Naive B cell (primary cell): ENCODE measurements around the gene PSMA5. TPM values are rescaled to one million over a fixed set of nuclear protein-coding genes. Genes with fewer than 3 reads are reported as not detected.
A peak's percentile ranks its signal among the peaks of the same experiment; 100 is the strongest.
"Not testable (repeated sequence)": the region's sequence is repeated elsewhere in the genome, so short reads cannot be mapped to it uniquely, and the experiment has no call there.

ENCODE experiments used
- ATAC-seq, 2 donors: fragments of 150-1000 bp; cut with Tn5 transposase; 2 replicates each; pipeline ENCODE4 v1.10.0; 2021; ENCODE audit warnings: low read depth in 2 of 2, mild to moderate bottlenecking in 2 of 2, moderate library complexity in 2 of 2
- DNase-seq: peaks from one replicate; pipeline ENCODE4 v3.0.0; 2022
- H3K27ac Mint-ChIP-seq, 6 donors: one replicate each; pipeline ENCODE4 v1.8.0; 2020 to 2022; ENCODE audit warnings: mild to moderate bottlenecking in 6 of 6, mixed read lengths in 6 of 6, moderate library complexity in 5 of 6, inconsistent platforms in 2 of 6
- H3K27me3 Mint-ChIP-seq, 3 donors: one replicate each; pipeline ENCODE4 v1.8.0; 2021 to 2022; ENCODE audit warnings: mixed read lengths in 3 of 3, mild to moderate bottlenecking in 1 of 3
- H3K36me3 Mint-ChIP-seq, 2 donors: one replicate each; pipeline ENCODE4 v1.8.0; 2020 to 2022; ENCODE audit warnings: mixed read lengths in 2 of 2, inconsistent platforms in 1 of 2, mild to moderate bottlenecking in 1 of 2
- H3K4me1 Mint-ChIP-seq, 3 donors: one replicate each; pipeline ENCODE4 v1.8.0; 2020 to 2022; ENCODE audit warnings: mixed read lengths in 3 of 3, inconsistent platforms in 1 of 3, mild to moderate bottlenecking in 1 of 3, moderate library complexity in 1 of 3
- H3K4me3 Mint-ChIP-seq, 8 donors: one replicate each; pipeline ENCODE4 v1.8.0; 2020 to 2022; ENCODE audit warnings: mild to moderate bottlenecking in 8 of 8, mixed read lengths in 8 of 8, moderate library complexity in 8 of 8, inconsistent platforms in 2 of 8
- H3K9me3 Mint-ChIP-seq, 7 donors: one replicate each; pipeline ENCODE4 v1.8.0; 2020 to 2022; ENCODE audit warnings: mixed read lengths in 7 of 7, mild to moderate bottlenecking in 5 of 7, inconsistent platforms in 2 of 7, moderate library complexity in 1 of 7
- polyA plus RNA-seq, 6 donors: library from polyadenylated mRNA; unstranded; fragments of 300-500 nt; fragmentation: Illumina TruSeq; gene quantifications; one replicate each; pipeline ENCODE4 v1.2.3, GENCODE V29; 2021; ENCODE audit warnings: low read depth in 6 of 6

Gene PSMA5
- polyA plus RNA-seq, 6 donors from 2014 or later, result 35.5 to 57.3 (median 51.0) TPM

DNA sequence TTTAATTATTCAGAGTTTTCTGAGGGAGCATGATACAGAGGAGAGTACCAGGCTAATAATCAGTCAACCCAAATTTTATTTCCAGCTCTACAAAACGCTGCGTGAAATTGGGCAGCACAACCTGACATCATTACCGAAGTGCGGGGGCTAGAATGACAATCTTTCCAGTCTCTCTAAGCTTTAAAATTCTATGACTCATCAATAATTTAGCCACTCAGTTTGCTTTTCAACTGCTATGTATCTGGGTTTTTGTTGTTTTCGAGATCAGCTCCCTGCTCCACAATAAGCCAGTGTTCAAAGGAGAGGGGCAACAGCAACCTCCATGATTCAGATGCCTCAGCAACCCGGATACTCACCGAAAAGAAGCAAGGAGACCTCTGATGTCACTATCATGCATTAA lies 42.4 kb downstream of the PSMA5 start:
- Mint-ChIP-seq H3K9me3 (peaks cover 0 to 1% (median 0%) of the 10 kb centered on the region in 7 donors), H3K4me1 (no peaks in the 10 kb centered on the region), H3K27me3 (peaks cover 26 to 37% (median 32%) of the 10 kb centered on the region in 3 donors), H3K27ac (no peak overlapping the region), H3K4me3 (no peak overlapping the region), H3K36me3 (no peaks in the 10 kb centered on the region)
- ATAC-seq (no peak), DNase-seq (no peak)

DNA sequence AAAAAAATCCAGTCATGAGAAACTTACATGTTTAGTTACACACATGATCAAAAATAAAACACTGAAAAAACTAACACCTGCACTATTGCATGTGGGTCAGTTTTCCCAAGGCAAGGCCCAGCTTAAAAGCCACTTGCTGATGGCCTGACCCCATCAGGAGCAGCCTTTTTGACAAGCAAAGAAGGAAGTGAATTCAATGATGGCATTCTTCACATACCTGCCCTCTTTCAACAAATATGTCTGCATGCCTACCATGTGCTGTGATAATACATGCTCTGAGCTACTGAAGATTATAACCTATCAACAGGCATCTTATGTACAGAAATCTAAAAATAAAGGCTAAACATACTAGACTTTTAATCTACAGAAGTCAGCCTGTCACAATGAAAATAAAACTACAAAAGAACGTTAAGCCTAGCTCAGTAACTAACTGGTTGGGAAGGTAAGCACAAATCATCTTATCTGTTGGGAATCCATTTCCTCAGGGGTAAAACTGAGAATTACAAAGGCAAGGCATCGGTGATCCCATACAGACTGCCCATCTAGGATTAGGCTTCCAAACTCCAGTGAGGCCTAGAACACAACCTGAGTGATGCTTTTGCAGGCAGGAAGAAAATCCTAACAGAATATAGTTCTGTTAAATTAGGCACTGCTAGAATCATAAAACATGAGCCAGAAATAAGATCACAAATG lies 43.0 kb downstream of the PSMA5 start:
- Mint-ChIP-seq H3K4me3 (no peak overlapping the region), H3K4me1 (no peaks in the 10 kb centered on the region), H3K27ac (no peak overlapping the region), H3K36me3 (no peaks in the 10 kb centered on the region), H3K9me3 (peaks cover 0 to 1% (median 0%) of the 10 kb centered on the region in 7 donors), H3K27me3 (peaks cover 22 to 33% (median 27%) of the 10 kb centered on the region in 3 donors)
- no peak for DNase-seq
- ATAC-seq, result no peak

DNA sequence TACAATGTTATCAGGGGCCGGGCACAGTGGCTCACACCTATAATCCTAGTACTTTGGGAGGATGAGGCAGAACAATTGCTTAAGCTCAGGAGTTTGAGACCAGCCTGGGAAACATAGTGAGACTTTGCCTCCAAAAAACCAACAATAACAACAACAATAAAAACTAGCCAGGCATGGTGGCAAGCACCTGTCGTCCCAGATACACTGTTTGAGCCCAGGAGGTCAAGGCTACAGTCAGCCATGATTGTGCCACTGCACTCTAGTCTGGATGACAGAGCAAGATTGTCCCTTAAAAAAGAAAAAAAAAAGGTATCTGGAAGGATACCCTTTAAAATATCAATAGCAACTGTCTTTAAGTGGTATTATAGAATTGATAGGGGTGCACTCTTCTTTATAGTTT lies 44.7 kb downstream of the PSMA5 start:
- no peak overlapping the region for H3K27ac Mint-ChIP-seq
- H3K9me3 Mint-ChIP-seq, result peaks cover 0 to 1% (median 0%) of the 10 kb centered on the region in 7 donors
- ATAC-seq (no peak), DNase-seq (no peak)
- H3K36me3 Mint-ChIP-seq, result no peaks in the 10 kb centered on the region
- no peak overlapping the region for H3K4me3 Mint-ChIP-seq
- H3K27me3 Mint-ChIP-seq, result peaks cover 19 to 22% (median 22%) of the 10 kb centered on the region in 3 donors
- no peaks in the 10 kb centered on the region for H3K4me1 Mint-ChIP-seq

DNA sequence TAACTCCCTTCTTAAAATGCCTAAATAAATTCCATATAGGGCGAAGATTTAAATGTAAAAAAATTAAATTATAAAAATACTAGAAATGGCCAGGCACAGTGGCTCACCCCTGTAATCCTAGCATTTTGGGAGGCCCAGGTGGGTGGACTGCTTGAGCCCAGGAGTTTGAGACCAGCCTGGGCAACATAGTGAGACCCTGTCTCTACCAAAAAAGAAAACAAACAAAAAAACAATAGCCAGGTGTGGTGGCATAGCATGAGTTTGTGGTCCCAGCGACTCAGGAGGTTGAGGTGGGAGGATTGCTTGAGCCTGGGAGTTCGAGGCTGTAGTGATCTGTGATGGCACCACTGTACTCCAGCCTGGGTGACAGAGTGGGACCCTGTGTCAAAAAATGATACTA lies 46.3 kb downstream of the PSMA5 start:
- Mint-ChIP-seq H3K27me3 (peaks cover 8 to 20% (median 10%) of the 10 kb centered on the region in 3 donors), H3K4me1 (no peaks in the 10 kb centered on the region), H3K27ac (no peak overlapping the region), H3K4me3 (no peak overlapping the region), H3K36me3 (no peaks in the 10 kb centered on the region), H3K9me3 (peaks cover 0 to 1% (median 0%) of the 10 kb centered on the region in 7 donors)
- DNase-seq (no peak), ATAC-seq (no peak)

DNA sequence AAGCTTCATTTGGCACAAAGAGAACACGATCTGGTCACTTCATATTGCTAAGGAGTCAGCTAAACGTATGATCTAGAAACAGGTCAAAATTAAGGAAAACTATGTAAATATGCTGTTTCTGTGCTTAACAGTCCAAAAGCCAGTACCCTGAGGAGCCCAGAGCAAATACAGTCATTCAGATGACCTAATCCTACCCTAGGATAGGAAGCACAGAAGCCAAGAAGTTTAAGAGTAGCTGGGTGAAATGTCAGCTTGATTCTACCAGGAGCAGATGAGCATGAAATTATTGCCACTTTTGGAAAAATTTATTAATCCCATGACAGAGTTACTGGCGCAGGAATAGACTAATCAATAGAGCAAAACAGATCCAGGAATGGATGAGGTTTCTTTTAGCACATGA lies 46.8 kb downstream of the PSMA5 start:
- no peak for DNase-seq
- Mint-ChIP-seq H3K4me1 (no peaks in the 10 kb centered on the region), H3K9me3 (peaks cover 0 to 4% (median under 1%) of the 10 kb centered on the region in 7 donors), H3K27me3 (peaks cover 3 to 15% (median 5%) of the 10 kb centered on the region in 3 donors), H3K27ac (no peak overlapping the region), H3K4me3 (no peak overlapping the region), H3K36me3 (no peaks in the 10 kb centered on the region)
- no peak for ATAC-seq

DNA sequence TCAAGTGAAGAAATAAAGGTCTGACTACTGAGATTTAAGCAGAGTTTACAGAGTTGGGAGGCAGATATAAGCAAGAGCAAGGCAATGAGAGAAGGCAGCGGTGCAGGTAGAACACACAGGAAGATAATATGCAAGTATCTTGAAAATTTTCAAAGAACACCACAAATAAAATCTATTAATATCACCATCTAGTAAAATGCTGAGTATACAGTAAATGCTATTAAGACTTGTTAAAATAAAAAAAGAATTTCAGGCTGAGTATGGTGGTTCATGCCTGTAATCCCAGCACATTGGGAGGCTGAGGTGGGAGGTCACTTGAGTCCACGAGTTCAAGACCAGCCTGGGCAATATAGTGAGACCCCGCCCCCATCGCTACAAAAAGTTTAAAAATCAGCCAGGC lies 48.5 kb downstream of the PSMA5 start:
- ATAC-seq (no peak), DNase-seq (no peak)
- Mint-ChIP-seq H3K4me1 (no peaks in the 10 kb centered on the region), H3K27me3 (peaks cover 0 to 11% (median 7%) of the 10 kb centered on the region in 3 donors), H3K4me3 (no peak overlapping the region), H3K9me3 (peaks cover 0 to 4% (median 0%) of the 10 kb centered on the region in 7 donors), H3K27ac (no peak overlapping the region), H3K36me3 (no peaks in the 10 kb centered on the region)

DNA sequence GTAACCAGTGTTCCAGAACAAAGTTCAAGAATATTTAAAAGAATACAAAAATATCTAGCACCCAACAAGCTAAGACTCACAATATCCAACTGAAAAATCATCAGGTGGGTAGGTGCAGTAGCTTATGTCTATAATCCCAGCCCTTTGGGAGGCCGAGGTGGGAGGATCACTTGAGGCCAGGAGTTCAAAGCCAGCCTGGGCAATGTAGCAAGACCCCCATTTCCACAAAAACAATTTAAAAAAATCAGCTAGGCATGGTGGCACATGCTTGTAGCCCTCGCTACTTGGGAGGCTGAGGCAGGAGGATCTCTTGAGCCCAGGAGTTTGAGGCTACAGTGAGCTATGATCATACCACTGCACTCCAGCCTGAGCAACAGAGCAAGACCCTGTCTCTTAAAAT lies 52.6 kb downstream of the PSMA5 start:
- not testable (repeated sequence) for H3K9me3 Mint-ChIP-seq, H3K36me3 Mint-ChIP-seq, H3K4me3 Mint-ChIP-seq, H3K27ac Mint-ChIP-seq, ATAC-seq, DNase-seq
- H3K4me1 Mint-ChIP-seq, result peaks cover 0 to 13% (median 2%) of the 10 kb centered on the region in 3 donors
- H3K27me3 Mint-ChIP-seq, result peaks cover 13 to 25% (median 22%) of the 10 kb centered on the region in 3 donors

DNA sequence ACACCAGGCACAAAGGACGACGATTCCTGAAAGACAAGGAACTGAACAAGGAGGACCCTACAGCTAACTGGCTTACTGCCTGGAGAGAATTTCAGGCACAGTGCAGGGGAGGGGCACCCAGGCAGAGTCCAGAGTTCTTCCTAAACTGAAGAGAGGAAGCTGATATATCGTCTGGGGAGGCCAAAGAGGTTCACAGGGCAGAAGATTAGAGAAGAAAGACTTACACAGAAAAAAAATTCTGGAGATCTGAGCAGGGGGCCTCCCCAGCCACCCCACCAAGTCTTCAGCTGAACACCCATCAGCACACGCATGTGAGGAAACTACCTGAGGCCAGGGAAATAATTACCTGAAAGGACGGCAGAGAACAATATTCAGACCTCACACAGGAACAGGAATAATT lies 53.1 kb downstream of the PSMA5 start:
- peaks cover 0 to 13% (median 2%) of the 10 kb centered on the region in 3 donors for H3K4me1 Mint-ChIP-seq
- H3K4me3 Mint-ChIP-seq, result no peak overlapping the region
- peaks cover 0 to 4% (median 0%) of the 10 kb centered on the region in 7 donors for H3K9me3 Mint-ChIP-seq

DNA sequence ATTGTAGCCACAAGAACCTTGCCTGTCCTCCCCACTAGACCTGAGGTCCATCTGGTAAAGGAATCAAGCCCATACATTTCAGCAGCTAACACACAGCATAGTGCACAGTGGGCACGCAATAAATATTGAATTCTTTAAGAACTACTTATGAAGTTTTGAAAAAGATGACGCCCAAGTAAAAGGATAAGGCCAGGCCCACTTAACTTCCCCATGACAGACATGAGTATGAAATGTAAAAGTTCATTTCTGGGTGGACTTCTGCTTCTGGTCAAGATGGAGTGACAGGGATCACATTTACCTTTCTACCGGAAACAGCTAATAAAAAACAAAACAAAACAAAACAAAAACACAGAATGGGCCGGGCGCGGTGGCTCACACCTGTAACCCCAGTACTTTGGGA lies 54.0 kb downstream of the PSMA5 start:
- ATAC-seq (no peak), DNase-seq (no peak)
- Mint-ChIP-seq H3K4me1 (peaks cover 0 to 13% (median 2%) of the 10 kb centered on the region in 3 donors), H3K36me3 (no peaks in the 10 kb centered on the region), H3K27ac (no peak overlapping the region), H3K9me3 (peaks cover 0 to 4% (median 0%) of the 10 kb centered on the region in 7 donors), H3K27me3 (peaks cover 17 to 25% (median 22%) of the 10 kb centered on the region in 3 donors), H3K4me3 (no peak overlapping the region)

More for the DNA sequence above, 53.1 kb downstream of the PSMA5 start:
- H3K36me3 Mint-ChIP-seq, result no peaks in the 10 kb centered on the region
- H3K27ac Mint-ChIP-seq, result no peak overlapping the region
- DNase-seq, result no peak
- H3K27me3 Mint-ChIP-seq, result peaks cover 13 to 25% (median 22%) of the 10 kb centered on the region in 3 donors
- ATAC-seq, result no peak

DNA sequence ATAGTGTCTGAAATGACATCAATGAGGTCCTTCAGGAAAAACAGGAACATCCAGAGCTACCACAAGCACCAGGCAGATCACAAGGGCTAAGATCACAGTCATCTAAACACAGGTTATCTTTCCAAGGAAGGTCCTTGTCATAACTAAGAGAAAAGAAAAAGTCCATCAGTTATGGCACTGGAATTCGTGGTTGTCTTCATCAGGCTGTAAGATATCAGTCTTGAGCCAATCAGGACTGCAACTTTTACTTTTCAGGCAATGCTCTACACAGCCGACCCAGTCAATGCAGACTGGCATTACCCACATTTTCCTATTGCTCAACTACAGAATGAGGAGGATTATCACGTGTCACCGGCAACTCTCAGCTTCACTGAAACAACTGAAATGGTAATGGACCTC lies 54.9 kb downstream of the PSMA5 start:
- Mint-ChIP-seq H3K36me3 (no peaks in the 10 kb centered on the region), H3K27me3 (peaks cover 17 to 33% (median 22%) of the 10 kb centered on the region in 3 donors), H3K9me3 (peaks cover 0 to 4% (median 0%) of the 10 kb centered on the region in 7 donors), H3K27ac (peak overlapping the region in 1 of 6 donors; percentile 31), H3K4me3 (no peak overlapping the region), H3K4me1 (peaks cover 0 to 13% (median 2%) of the 10 kb centered on the region in 3 donors)
- no peak for DNase-seq
- ATAC-seq, result no peak

DNA sequence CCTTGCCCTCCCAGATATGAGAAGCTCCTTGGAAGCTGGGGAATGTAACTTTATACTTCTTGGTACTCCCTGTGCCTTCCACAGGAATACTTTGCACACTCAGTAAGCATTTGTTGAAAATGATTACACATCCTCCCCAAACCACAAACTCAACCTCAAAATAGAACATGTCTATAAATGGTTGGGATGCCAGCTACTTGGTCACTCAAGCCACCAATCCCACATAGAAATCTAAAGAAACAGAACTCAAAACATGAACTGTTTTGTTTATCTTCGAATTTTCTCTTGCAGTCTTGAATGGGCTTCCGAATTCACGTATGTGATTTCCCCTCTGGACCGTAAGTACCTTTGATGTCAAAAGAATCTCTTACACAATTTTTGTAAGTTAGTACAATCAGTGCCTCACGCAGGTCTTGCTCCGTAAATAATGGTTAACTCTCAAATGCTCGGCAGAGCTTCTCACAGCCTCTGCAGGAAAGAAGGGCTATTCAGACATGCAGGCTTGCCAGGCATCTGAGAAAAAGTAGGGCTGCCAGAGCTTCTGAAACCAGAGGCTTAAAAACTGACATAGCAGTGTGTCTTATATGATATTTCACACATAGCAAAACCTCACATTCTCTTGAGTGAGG lies 55.4 kb downstream of the PSMA5 start:
- peaks cover 17 to 31% (median 22%) of the 10 kb centered on the region in 3 donors for H3K27me3 Mint-ChIP-seq
- peak overlapping the region in 1 of 8 donors; percentile 45 for H3K4me3 Mint-ChIP-seq
- no peak for ATAC-seq
- peaks cover 0 to 13% (median 2%) of the 10 kb centered on the region in 3 donors for H3K4me1 Mint-ChIP-seq
- peaks cover 0 to 4% (median 0%) of the 10 kb centered on the region in 7 donors for H3K9me3 Mint-ChIP-seq
- H3K36me3 Mint-ChIP-seq, result no peaks in the 10 kb centered on the region
- DNase-seq, result no peak
- peak overlapping the region in 1 of 6 donors; percentile 31 for H3K27ac Mint-ChIP-seq

DNA sequence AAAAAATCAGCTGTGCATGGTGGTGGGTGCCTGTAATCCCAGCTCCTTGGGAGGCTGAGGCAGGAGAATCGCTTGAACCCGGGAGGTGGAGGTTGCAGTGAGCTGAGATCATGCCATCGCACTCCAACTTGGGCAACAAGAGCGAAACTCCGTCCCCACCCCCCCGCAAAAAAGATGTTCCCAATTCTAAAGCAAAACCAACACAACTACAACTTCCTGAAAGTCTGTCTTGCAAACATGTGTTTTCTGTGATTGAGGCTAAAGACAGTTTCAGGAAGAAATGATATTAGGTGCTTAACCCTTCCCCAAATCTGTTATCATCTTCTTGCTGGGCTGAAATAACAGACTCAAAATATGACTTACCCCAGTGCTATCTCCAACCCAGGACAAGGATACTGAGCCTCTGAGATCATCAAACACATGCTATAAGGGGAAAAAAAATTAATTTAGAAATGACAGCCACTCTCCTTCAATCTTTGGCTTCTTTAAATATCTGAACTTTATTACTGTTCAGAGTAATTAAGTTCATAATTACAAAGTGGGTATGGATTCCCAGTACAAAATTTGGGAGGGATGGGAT lies 57.0 kb downstream of the PSMA5 start:
- DNase-seq (no peak), ATAC-seq (no peak)
- no peak overlapping the region for H3K4me3 Mint-ChIP-seq
- H3K27me3 Mint-ChIP-seq, result peaks cover 20 to 28% (median 27%) of the 10 kb centered on the region in 3 donors
- no peaks in the 10 kb centered on the region for H3K36me3 Mint-ChIP-seq
- peaks cover 0 to 13% (median 2%) of the 10 kb centered on the region in 3 donors for H3K4me1 Mint-ChIP-seq
- H3K9me3 Mint-ChIP-seq, result no peaks in the 10 kb centered on the region
- H3K27ac Mint-ChIP-seq, result peak overlapping the region in 1 of 6 donors; percentile 27

DNA sequence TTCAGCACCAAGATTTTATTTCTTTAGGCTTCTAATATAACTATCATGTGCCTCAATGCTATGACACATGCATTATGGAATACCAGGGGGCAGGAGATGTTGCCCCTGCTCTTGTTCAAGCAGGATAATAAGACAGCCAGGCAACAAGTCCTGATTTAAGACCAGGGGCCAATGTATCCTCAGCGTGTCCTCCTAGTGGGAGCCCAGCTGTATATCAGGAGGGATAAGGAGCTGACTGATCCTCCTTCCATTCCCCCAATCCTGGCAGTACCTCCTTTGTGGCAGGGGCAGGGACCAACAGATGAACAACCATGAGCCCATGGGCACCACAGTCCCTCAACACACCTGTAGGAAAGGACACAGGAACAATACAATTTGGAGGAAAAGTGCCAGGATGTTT lies 57.8 kb downstream of the PSMA5 start:
- H3K9me3 Mint-ChIP-seq, result no peaks in the 10 kb centered on the region
- no peaks in the 10 kb centered on the region for H3K36me3 Mint-ChIP-seq
- peaks cover 22 to 30% (median 27%) of the 10 kb centered on the region in 3 donors for H3K27me3 Mint-ChIP-seq
- DNase-seq (no peak), ATAC-seq (no peak)
- H3K27ac Mint-ChIP-seq, result no peak overlapping the region
- no peak overlapping the region for H3K4me3 Mint-ChIP-seq
- peaks cover 0 to 13% (median 2%) of the 10 kb centered on the region in 3 donors for H3K4me1 Mint-ChIP-seq
